GM20000 (cell line): ENCODE measurements around the gene RMND5B.

ENCODE experiments used
- DNase-seq: peaks from one replicate; pipeline ENCODE4 v3.0.0; 2012; ENCODE audit warnings: low spot score
- CTCF ChIP-seq: IDR thresholded peaks from 2 replicates; pipeline ENCODE4 v1.5.1; 2012; ENCODE audit warnings: mild to moderate bottlenecking, control low read depth; ENCODE audit errors: extremely low read depth, missing control alignments

RMND5B gene

GRCh38 chr5:178119915-178120606 lies 10.8 kb upstream of the RMND5B start:
- no peak for DNase-seq
- no peak for TF ChIP-seq CTCF

- DNase-seq = peak; percentile 92
- peak; percentile 66 for TF ChIP-seq CTCF
Observed at GRCh38 chr5:178120607-178121357, 10.0 kb upstream of the RMND5B start.

GRCh38 chr5:178121391-178122276 lies 9.2 kb upstream of the RMND5B start:
- TF ChIP-seq CTCF = no peak
- DNase-seq = no peak

- TF ChIP-seq CTCF = no peak
- DNase-seq = no peak
Observed at GRCh38 chr5:178122346-178122745, 8.5 kb upstream of the RMND5B start.

- DNase-seq = no peak
- TF ChIP-seq CTCF = no peak
Observed at GRCh38 chr5:178123094-178123965, 7.5 kb upstream of the RMND5B start.

GRCh38 chr5:178123966-178124925 lies 6.6 kb upstream of the RMND5B start:
- no peak for DNase-seq
- no peak for TF ChIP-seq CTCF
